H1 (cell line): ENCODE results near the gene SIPA1L3. TPM values are rescaled to one million over a fixed set of nuclear protein-coding genes. Genes with fewer than 3 reads are reported as not detected.

Source experiments
- CTCF ChIA-PET: fragments of 300-600 bp; sonication (Branson Sonifier 250); formaldehyde crosslinking; loops from one replicate; lab custom pipeline; 2021; ENCODE audit not compliant: partially characterized antibody; lab: Charles Lee
- POLR2A ChIA-PET: fragments of 300-600 bp; sonication (Branson Sonifier 250); formaldehyde crosslinking; loops from one replicate; lab custom pipeline; 2021; ENCODE audit warnings: inconsistent platforms; ENCODE audit not compliant: partially characterized antibody; lab: Charles Lee
- DNase-seq, 2 experiments: peaks; one replicate each; pipeline versions ENCODE4 v3.0.0 to v3.0.0-alpha.2; 2010 to 2022; ENCODE audit warnings: low spot score in 2 of 2, low read depth in 1 of 2, mixed read lengths in 1 of 2
- FAIRE-seq: peaks from 2 replicates; lab custom pipeline; 2011; peaks lifted over from hg19 to GRCh38; lab: Jason Lieb, UNC
- H2AFZ ChIP-seq: 2 replicates; pipeline ENCODE4 v1.8.1; 2012; ENCODE audit warnings: low read length, inconsistent platforms
- H2AK5ac ChIP-seq: 2 replicates; pipeline ENCODE4 v1.6.1; 2013; ENCODE audit warnings: low read depth, low read length
- H2BK120ac ChIP-seq: replicated peaks from 2 replicates; pipeline ENCODE3; 2013; ENCODE audit warnings: low read depth, low read length, inconsistent platforms
- H2BK12ac ChIP-seq: 2 replicates; pipeline ENCODE4 v1.6.1; 2013; ENCODE audit warnings: low read depth, low read length
- H2BK15ac ChIP-seq: 2 replicates; pipeline ENCODE4 v1.6.1; 2013; ENCODE audit warnings: low read length
- H2BK20ac ChIP-seq: 2 replicates; pipeline ENCODE4 v1.6.1; 2013; ENCODE audit warnings: low read length
- H2BK5ac ChIP-seq: 2 replicates; pipeline ENCODE4 v1.6.1; 2013; ENCODE audit warnings: low read depth, low read length
- H3K14ac ChIP-seq: 2 replicates; pipeline ENCODE4 v1.6.1; 2013; ENCODE audit warnings: inconsistent platforms; ENCODE audit not compliant: insufficient read length
- H3K18ac ChIP-seq: 2 replicates; pipeline ENCODE4 v1.6.1; 2013; ENCODE audit warnings: low read length; ENCODE audit errors: extremely low read depth
- H3K23ac ChIP-seq: 2 replicates; pipeline ENCODE4 v1.6.1; 2013; ENCODE audit warnings: inconsistent platforms; ENCODE audit not compliant: insufficient read length
- H3K23me2 ChIP-seq: 2 replicates; pipeline ENCODE4 v1.6.1; 2013; ENCODE audit warnings: low read depth, low read length
- H3K27ac ChIP-seq: 2 replicates; pipeline ENCODE4 v1.6.1; 2011; ENCODE audit warnings: low read depth, low read length, inconsistent platforms
- H3K27me3 ChIP-seq, 4 experiments: replicated peaks in 1 of 4; 1 replicate in 1 of 4; 2 replicates in 3 of 4; pipeline versions ENCODE4 v1.6.1 to v1.8.1; 2011 to 2013; ENCODE audit warnings: low read length in 3 of 4, mild to moderate bottlenecking in 3 of 4, inconsistent platforms in 2 of 4, mixed read lengths in 2 of 4, moderate library complexity in 1 of 4; ENCODE audit not compliant: control insufficient read depth in 3 of 4, insufficient read depth in 3 of 4; ENCODE audit errors: extremely low read depth in 1 of 4
- H3K36me3 ChIP-seq, 4 experiments: 2 replicates each; pipeline versions ENCODE4 v1.6.1 to v1.8.1; 2011 to 2013; ENCODE audit warnings: mild to moderate bottlenecking in 4 of 4, low read length in 3 of 4, moderate library complexity in 2 of 4, control low read depth in 1 of 4, inconsistent platforms in 1 of 4; ENCODE audit not compliant: insufficient read depth in 4 of 4, control insufficient read depth in 2 of 4
- H3K4ac ChIP-seq: replicated peaks from 2 replicates; pipeline ENCODE3; 2013; ENCODE audit warnings: low read length, low read depth, mixed read lengths, inconsistent platforms; ENCODE audit not compliant: insufficient read length
- H3K4me1 ChIP-seq, 4 experiments: replicated peaks in 1 of 4; 1 replicate in 1 of 4; 2 replicates in 3 of 4; pipeline versions ENCODE4 v1.6.1 to v1.8.1; 2011 to 2013; ENCODE audit warnings: low read length in 3 of 4, inconsistent platforms in 2 of 4, mixed read lengths in 1 of 4; ENCODE audit not compliant: insufficient read depth in 4 of 4, control insufficient read depth in 3 of 4
- H3K4me2 ChIP-seq, 2 experiments: 2 replicates each; pipeline versions ENCODE4 v1.6.1 to v1.8.1; 2011 to 2013; ENCODE audit warnings: low read depth in 2 of 2, low read length in 2 of 2, control low read depth in 1 of 2, inconsistent platforms in 1 of 2, mild to moderate bottlenecking in 1 of 2; ENCODE audit not compliant: insufficient read depth in 1 of 2
- H3K4me3 ChIP-seq, 4 experiments: fragments of 200-600, 300-600 bp in 1 of 4; sonication (generic), shearing (Covaris generic), sonication (Bioruptor Twin) in 1 of 4; 2 replicates each; pipeline versions ENCODE4 v1.5.1 to v1.8.1; 2011 to 2016; ENCODE audit warnings: low read length in 4 of 4, low read depth in 3 of 4, control low read depth in 2 of 4, inconsistent platforms in 2 of 4, mild to moderate bottlenecking in 2 of 4, mixed read lengths in 1 of 4, moderate library complexity in 1 of 4; ENCODE audit not compliant: insufficient read depth in 2 of 4; ENCODE audit errors: extremely low read depth in 1 of 4
- H3K56ac ChIP-seq: replicated peaks from 2 replicates; pipeline ENCODE3; 2013; ENCODE audit warnings: low read depth, mild to moderate bottlenecking, mixed read lengths, low read length, inconsistent platforms; ENCODE audit not compliant: insufficient read length
- H3K79me1 ChIP-seq: 2 replicates; pipeline ENCODE4 v1.6.1; 2013; ENCODE audit warnings: low read depth, low read length, control low read depth
- H3K79me2 ChIP-seq, 2 experiments: 2 replicates each; pipeline versions ENCODE4 v1.6.1 to v1.8.1; 2012 to 2013; ENCODE audit warnings: low read length in 2 of 2, mild to moderate bottlenecking in 2 of 2, inconsistent platforms in 1 of 2; ENCODE audit not compliant: insufficient read depth in 2 of 2, control insufficient read depth in 1 of 2
- H3K9ac ChIP-seq, 4 experiments: replicated peaks in 1 of 4; 1 replicate in 1 of 4; 2 replicates in 3 of 4; pipeline versions ENCODE4 v1.6.1 to v1.8.1; 2011 to 2013; ENCODE audit warnings: low read depth in 3 of 4, low read length in 3 of 4, control low read depth in 2 of 4, mild to moderate bottlenecking in 2 of 4, moderate library complexity in 2 of 4, inconsistent platforms in 1 of 4; ENCODE audit errors: extremely low read depth in 1 of 4
- H3K9me3 ChIP-seq, 2 experiments: 2 replicates each; pipeline versions ENCODE4 v1.6.1 to v1.8.1; 2012 to 2013; ENCODE audit warnings: mild to moderate bottlenecking in 2 of 2, moderate library complexity in 2 of 2, control low read depth in 1 of 2, inconsistent platforms in 1 of 2, low read depth in 1 of 2, low read length in 1 of 2, mixed read lengths in 1 of 2; ENCODE audit not compliant: insufficient read depth in 2 of 2
- H4K20me1 ChIP-seq, 2 experiments: replicated peaks in 1 of 2; 2 replicates each; pipeline versions ENCODE3 to v1.8.1; 2011 to 2013; ENCODE audit warnings: inconsistent platforms in 2 of 2, low read length in 2 of 2, mild to moderate bottlenecking in 1 of 2; ENCODE audit not compliant: insufficient read depth in 2 of 2, control insufficient read depth in 1 of 2
- H4K5ac ChIP-seq: 2 replicates; pipeline ENCODE4 v1.6.1; 2013; ENCODE audit warnings: low read length, low read depth, mixed read lengths, inconsistent platforms; ENCODE audit not compliant: insufficient read length
- H4K8ac ChIP-seq: 2 replicates; pipeline ENCODE4 v1.8.0; 2013; ENCODE audit warnings: mild to moderate bottlenecking, moderate library complexity, low read length, inconsistent platforms; ENCODE audit not compliant: insufficient read depth; ENCODE audit errors: extremely low read depth
- H4K91ac ChIP-seq: replicated peaks from 2 replicates; pipeline ENCODE3; 2013; ENCODE audit warnings: low read length, mixed read lengths, inconsistent platforms; ENCODE audit not compliant: insufficient read length
- ASH2L ChIP-seq: fragments of 200-600, 300-600 bp; sonication (generic); IDR thresholded peaks from one replicate; pipeline ENCODE4 v1.7.1; 2017; ENCODE audit warnings: low read length
- BCL11A ChIP-seq, 2 experiments: IDR thresholded peaks; one replicate each; pipeline ENCODE4 v1.6.1; 2011; ENCODE audit warnings: low read depth in 2 of 2, low read length in 2 of 2, mild to moderate bottlenecking in 2 of 2
- CHD1 ChIP-seq: IDR thresholded peaks from 2 replicates; pipeline ENCODE4 v1.6.1; 2012; ENCODE audit warnings: low read depth, low read length, improper control_type of control experiment
- EP300 ChIP-seq, 2 experiments: IDR thresholded peaks; 1 replicate in 1 of 2; 2 replicates in 1 of 2; pipeline ENCODE4 v1.6.1; 2011 to 2012; ENCODE audit warnings: low read depth in 2 of 2, low read length in 2 of 2, mild to moderate bottlenecking in 2 of 2, borderline replicate concordance in 1 of 2, inconsistent platforms in 1 of 2, moderate library complexity in 1 of 2
- GABPA ChIP-seq: IDR thresholded peaks from 2 replicates; pipeline ENCODE4 v1.6.1; 2011; ENCODE audit warnings: mild to moderate bottlenecking, low read length, moderate library complexity, borderline replicate concordance; ENCODE audit not compliant: insufficient read depth
- MAX ChIP-seq: IDR thresholded peaks from 2 replicates; pipeline ENCODE4 v1.6.1; 2012; ENCODE audit warnings: inconsistent platforms
- POLR2A ChIP-seq, 2 experiments: IDR thresholded peaks; 1 replicate in 1 of 2; 2 replicates in 1 of 2; pipeline ENCODE4 v1.6.1; 2011; ENCODE audit warnings: low read depth in 2 of 2, low read length in 2 of 2, mild to moderate bottlenecking in 2 of 2; ENCODE audit errors: control extremely low read depth in 1 of 2
- WGBS, 2 experiments: shearing (Covaris generic) in 1 of 2; methylation state at CpG; one replicate each; pipeline versions ENCODE4 v1.1.6 to v1.1.7; 2013 to 2015; ENCODE audit warnings: low lambda C conversion rate in 2 of 2, mixed read lengths in 2 of 2, inconsistent platforms in 1 of 2, low coverage in 1 of 2, missing lambda C conversion rate in 1 of 2; ENCODE audit not compliant: insufficient replicate concordance in 2 of 2, insufficient coverage in 1 of 2, insufficient read length in 1 of 2; ENCODE audit errors: extremely low coverage in 1 of 2, missing lambda C conversion rate in 1 of 2; 5-methylcytosine and 5-hydroxymethylcytosine counted together
- polyA plus RNA-seq, 7 experiments: library from polyadenylated mRNA; depleted of rRNA in 3 of 7; stranded (reverse) in 5 of 7; unstranded in 2 of 7; fragments of >200 nt in 5 of 7; fragments of 200-250 nt in 2 of 7; gene quantifications; 1 replicate in 5 of 7; 2 replicates in 1 of 7; 4 replicates in 1 of 7; pipeline versions ENCODE4 v1.2.1 to v1.2.3, GENCODE V29; 2011 to 2013; ENCODE audit warnings: missing spikeins in 2 of 7, mixed read lengths in 2 of 7
- total RNA-seq: library from RNA; stranded (reverse); fragmentation: NEBNext Ultra II Directional; extraction: Animal tissue kit (Norgen Biotek cat#: 25700); gene quantifications from 2 replicates; pipeline ENCODE4 v1.2.1, GENCODE V29; 2021

Gene SIPA1L3
- total and polyA plus RNA-seq, 2 of the 8 experiments (the other 6 are each of a cell fraction or from before 2014, with no cell fraction given) = 15.0 to 54.9 TPM

- ChIA-PET CTCF (interaction anchor here (0.6 to 1.8 kb wide), 6 partner anchors 9 to 245 kb away, joined by 3 to 9 read pairs (median 4); no protein-coding TSS in a partner anchor), POLR2A (interaction anchor here (0.6 to 2.1 kb wide), 7 partner anchors 30 to 152 kb away, joined by 3 to 6 read pairs (median 3); partner anchors contain the start of gene SIPA1L3)
- Histone ChIP-seq H2BK120ac (no peak overlapping the region), H3K14ac (no peak overlapping the region), H3K9me3 (peaks cover 0 to 3% of the 10 kb centered on the region in 2 experiments; a peak in 1 of 4 replicates), H3K23ac (no peak overlapping the region), H4K91ac (peak overlapping the region; percentile 59), H2AFZ (no peak overlapping the region), H3K23me2 (no peaks in the 10 kb centered on the region), H2BK20ac (peak overlapping the region; percentile 11), H3K56ac (no peak overlapping the region), H3K36me3 (no peaks in the 10 kb centered on the region), H3K27ac (no peak overlapping the region), H3K4ac (no peak overlapping the region), H2AK5ac (peak overlapping the region; percentile 28; the same call in 1 of the 2 replicates), H3K18ac (peak overlapping the region; percentile 72; the same call in 1 of the 2 replicates), H4K8ac (no peak overlapping the region), H3K79me1 (no peaks in the 10 kb centered on the region; the same call in 1 of the 2 replicates), H2BK5ac (peak overlapping the region; percentile 5; the same call in 1 of the 2 replicates), H2BK12ac (peak overlapping the region; percentile 96; the same call in 1 of the 2 replicates), H3K79me2 (peaks cover 0 to 8% of the 10 kb centered on the region in 2 experiments; a peak in 1 of 4 replicates), H3K4me2 (peak overlapping the region; percentile 45 to 51), H3K9ac (no peak overlapping the region; a peak in 1 of 7 replicates), H4K5ac (no peak overlapping the region), H4K20me1 (peaks cover 0 to 3% of the 10 kb centered on the region in 2 experiments), H3K4me1 (peaks cover 3 to 29% (median 19%) of the 10 kb centered on the region in 4 experiments), H3K4me3 (peak overlapping the region in 2 of 4 experiments; percentile 7 to 13; a peak in 1 of 8 replicates), H2BK15ac (no peak overlapping the region), H3K27me3 (no peaks in the 10 kb centered on the region)
- TF ChIP-seq CHD1 (no peak), BCL11A (IDR thresholded peaks at IDR 0.05; ENCODE audit: low read depth in 2 of 2, low read length in 2 of 2) (no peak), GABPA (no peak), ASH2L (no peak), EP300 (IDR thresholded peaks at IDR 0.05; ENCODE audit: borderline replicate concordance in 1 of 2, low read depth in 2 of 2, low read length in 2 of 2) (no peak), POLR2A (IDR thresholded peaks at IDR 0.05; ENCODE audit: control extremely low read depth in 1 of 2, low read depth in 2 of 2, low read length in 2 of 2) (no peak), MAX (0 out of 2 replicates have a peak, but pooled peaks have one; percentile 12)
- 34% methylated on average over 8 of the region's 9 CpGs; no CpG with 5 or more reads in 1 of the 2 experiments for WGBS, 2 experiments
- DNase-seq = peak in 1 of 2 experiments; percentile 57
- peak; percentile 7 for FAIRE-seq
Observed at GRCh38 chr19:38055010-38055409, 148.0 kb downstream of the SIPA1L3 start.
